Subcutaneous abdominal adipose tissue (tissue), 5 donors: Measurements from ENCODE around the gene ZFYVE16.
"Not testable (repeated sequence)": the region's sequence is repeated elsewhere in the genome, so short reads cannot be mapped to it uniquely, and the experiment has no call there.

Source experiments
- H3K27ac ChIP-seq: one replicate; pipeline ENCODE4 v1.7.0; 2013; ENCODE audit warnings: low read depth, mild to moderate bottlenecking, inconsistent platforms, low read length, moderate library complexity
- H3K27me3 ChIP-seq, 5 donors: one replicate each; pipeline ENCODE4 v1.7.0; 2013; ENCODE audit warnings: low read length in 5 of 5, inconsistent platforms in 1 of 5; ENCODE audit not compliant: control insufficient read depth in 5 of 5, insufficient read depth in 4 of 5
- H3K36me3 ChIP-seq, 5 donors: one replicate each; pipeline ENCODE4 v1.7.0; 2013; ENCODE audit warnings: low read length in 5 of 5; ENCODE audit not compliant: control insufficient read depth in 5 of 5, insufficient read depth in 5 of 5
- H3K4me1 ChIP-seq, 5 donors: one replicate each; pipeline ENCODE4 v1.7.0; 2013; ENCODE audit warnings: low read length in 5 of 5, mild to moderate bottlenecking in 3 of 5, moderate library complexity in 1 of 5; ENCODE audit not compliant: control insufficient read depth in 5 of 5, insufficient read depth in 5 of 5
- H3K4me3 ChIP-seq, 5 donors: one replicate each; pipeline ENCODE4 v1.7.0; 2013; ENCODE audit warnings: low read length in 5 of 5, low read depth in 1 of 5
- H3K9ac ChIP-seq, 5 donors: one replicate each; pipeline ENCODE4 v1.7.0; 2013; ENCODE audit warnings: low read length in 5 of 5, mild to moderate bottlenecking in 4 of 5, moderate library complexity in 3 of 5
- H3K9me3 ChIP-seq, 5 donors: one replicate each; pipeline ENCODE4 v1.7.0; 2013; ENCODE audit warnings: low read length in 5 of 5; ENCODE audit not compliant: control insufficient read depth in 5 of 5
- donor health status: healthy.
- donor health status: healthy.
- donor health status: healthy.
- donor health status: healthy.
- donor health status: healthy.

Gene ZFYVE16

DNA sequence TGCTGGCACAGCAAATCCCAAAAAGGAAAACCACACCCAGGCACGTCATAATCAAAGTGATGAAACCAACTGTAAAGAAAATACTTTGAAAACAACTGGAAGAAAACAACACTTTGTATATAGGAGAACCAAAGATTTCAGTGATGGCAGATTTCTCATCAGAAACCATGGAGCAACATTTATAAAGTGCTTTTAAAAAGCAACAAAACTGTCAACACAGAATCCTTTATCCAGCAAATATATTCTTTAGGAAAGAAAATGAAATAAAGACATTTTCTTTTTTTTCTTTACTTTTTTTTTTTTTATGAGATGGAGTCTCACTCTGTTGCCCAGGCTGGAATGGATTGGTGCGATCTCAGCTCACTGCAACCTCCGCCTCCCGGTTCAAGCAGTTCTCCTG, 74.7 kb downstream of the ZFYVE16 start:
- H3K9ac ChIP-seq = no peak overlapping the region
- no peak overlapping the region for H3K27ac ChIP-seq
- H3K36me3 ChIP-seq = peaks cover 0 to 13% (median 0%) of the 10 kb centered on the region in 5 donors
- H3K9me3 ChIP-seq = peaks cover 0 to 14% (median 12%) of the 10 kb centered on the region in 5 donors
- H3K4me1 ChIP-seq = peaks cover 0 to 7% (median 4%) of the 10 kb centered on the region in 5 donors
- H3K27me3 ChIP-seq = no peaks in the 10 kb centered on the region
- H3K4me3 ChIP-seq = no peak overlapping the region

DNA sequence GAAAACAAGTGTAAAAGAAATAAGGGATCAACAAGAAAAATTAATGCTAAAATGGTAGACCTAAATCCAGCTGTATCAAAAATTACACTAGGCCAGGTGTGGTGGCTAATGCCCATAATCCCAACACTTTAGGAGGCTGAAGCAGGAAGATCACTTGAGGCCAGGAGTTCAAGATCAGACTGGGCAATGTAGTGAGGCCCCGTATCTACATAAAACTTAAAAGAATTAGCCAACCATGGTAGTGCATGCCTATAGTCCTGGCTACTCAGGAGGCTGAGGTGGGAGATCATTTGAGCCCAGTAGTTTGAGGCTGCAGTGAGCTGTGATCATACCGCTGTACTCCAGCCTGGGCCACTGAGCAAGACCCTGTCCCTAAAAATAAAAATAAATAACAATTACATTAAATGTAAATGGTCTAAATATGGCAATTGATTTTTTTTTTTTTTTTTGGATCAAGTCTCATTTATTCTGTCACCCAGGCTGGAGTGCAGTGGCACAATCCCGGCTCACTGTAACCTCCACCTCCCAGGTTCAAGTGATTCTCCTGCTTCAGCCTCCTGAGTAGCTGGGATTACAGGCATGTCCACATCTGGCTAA, 75.9 kb downstream of the ZFYVE16 start:
- Histone ChIP-seq H3K4me3 (peak overlapping the region in 1 of 5 donors; percentile 28), H3K36me3 (peaks cover 0 to 9% (median 0%) of the 10 kb centered on the region in 5 donors), H3K9ac (no peak overlapping the region), H3K4me1 (peaks cover 0 to 18% (median 13%) of the 10 kb centered on the region in 5 donors), H3K9me3 (peaks cover 0 to 14% (median 12%) of the 10 kb centered on the region in 5 donors), H3K27ac (no peak overlapping the region), H3K27me3 (no peaks in the 10 kb centered on the region)

- H3K4me3 ChIP-seq = peak overlapping the region; percentile 83 to 98 (median 89)
- H3K36me3 ChIP-seq = no peaks in the 10 kb centered on the region
- peaks cover 0 to 12% (median 11%) of the 10 kb centered on the region in 5 donors for H3K9me3 ChIP-seq
- peak overlapping the region; percentile 60 for H3K27ac ChIP-seq
- peak overlapping the region in 4 of 5 donors; percentile 55 to 85 (median 66) for H3K9ac ChIP-seq
- H3K27me3 ChIP-seq = no peaks in the 10 kb centered on the region
- peaks cover 0 to 18% (median 14%) of the 10 kb centered on the region in 5 donors for H3K4me1 ChIP-seq
Observed at GRCh38 chr5:80487444-80487828, 79.6 kb downstream of the ZFYVE16 start.

DNA sequence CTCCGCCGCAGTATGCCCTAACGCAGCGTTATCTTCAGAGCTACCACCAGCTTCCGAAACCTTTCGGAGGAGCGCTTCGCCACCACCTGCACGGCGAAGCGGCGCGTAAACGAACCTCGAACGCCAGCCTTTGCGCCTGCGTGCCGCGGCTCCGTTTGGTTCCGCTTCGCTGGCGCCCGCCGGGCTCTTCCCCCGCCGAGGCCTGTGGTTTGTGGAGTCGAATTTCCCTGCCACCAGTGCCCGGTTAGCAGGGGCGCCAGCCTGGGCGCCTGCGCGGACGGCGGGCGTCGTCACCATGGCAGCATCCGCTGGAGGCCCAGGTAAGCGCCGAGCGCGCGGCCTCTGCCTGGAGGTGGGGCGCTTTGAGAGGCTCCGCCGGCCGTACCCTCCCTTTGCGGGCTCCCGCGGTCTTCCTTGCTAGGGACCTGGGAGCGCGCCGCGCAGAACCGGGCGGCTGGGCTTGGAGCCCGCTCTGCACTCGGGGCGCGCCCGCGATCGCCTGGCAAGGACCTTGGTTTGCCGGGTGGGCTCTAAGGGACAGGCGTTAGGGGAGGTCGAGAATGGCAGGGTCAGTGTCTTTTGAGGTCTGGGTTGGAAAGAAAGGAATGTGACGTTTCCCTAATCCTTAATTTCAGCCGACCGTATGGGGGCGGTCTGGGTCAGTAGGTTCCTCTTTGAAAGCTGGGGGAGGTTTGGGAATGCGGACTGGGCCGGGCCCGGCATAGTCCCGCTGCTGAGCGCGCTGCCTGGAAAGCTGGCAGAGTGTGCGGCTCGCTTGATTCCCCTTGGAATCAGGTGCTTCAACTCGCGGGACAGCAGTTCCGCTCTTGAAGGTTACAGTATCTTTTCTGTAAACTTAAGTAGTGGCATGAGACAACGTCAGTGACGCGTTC, 80.2 kb downstream of the ZFYVE16 start, which contains the start of gene FAM151B:
TSS of gene FAM151B (plus strand) at position 272 of the 893 bp plus-strand sequence. CDS start at position 296, 24 bp downstream.
- Histone ChIP-seq H3K27me3 (no peaks in the 10 kb centered on the region), H3K4me1 (peaks cover 0 to 18% (median 14%) of the 10 kb centered on the region in 5 donors), H3K36me3 (no peaks in the 10 kb centered on the region), H3K9me3 (peaks cover 0 to 10% (median 5%) of the 10 kb centered on the region in 5 donors), H3K9ac (peak within 1 kb of the TSS in 4 of 5 donors; percentile 55 to 85 (median 66)), H3K4me3 (peak within 1 kb of the TSS; percentile 83 to 98 (median 89)), H3K27ac (peak within 1 kb of the TSS; percentile 60)

- no peaks in the 10 kb centered on the region for H3K27me3 ChIP-seq
- no peaks in the 10 kb centered on the region for H3K36me3 ChIP-seq
- peaks cover 0 to 18% (median 14%) of the 10 kb centered on the region in 5 donors for H3K4me1 ChIP-seq
- no peaks in the 10 kb centered on the region for H3K9me3 ChIP-seq
- H3K9ac ChIP-seq = no peak overlapping the region
- no peak overlapping the region for H3K27ac ChIP-seq
- H3K4me3 ChIP-seq = no peak overlapping the region
Observed at GRCh38 chr5:80491296-80491695, 83.4 kb downstream of the ZFYVE16 start.

DNA sequence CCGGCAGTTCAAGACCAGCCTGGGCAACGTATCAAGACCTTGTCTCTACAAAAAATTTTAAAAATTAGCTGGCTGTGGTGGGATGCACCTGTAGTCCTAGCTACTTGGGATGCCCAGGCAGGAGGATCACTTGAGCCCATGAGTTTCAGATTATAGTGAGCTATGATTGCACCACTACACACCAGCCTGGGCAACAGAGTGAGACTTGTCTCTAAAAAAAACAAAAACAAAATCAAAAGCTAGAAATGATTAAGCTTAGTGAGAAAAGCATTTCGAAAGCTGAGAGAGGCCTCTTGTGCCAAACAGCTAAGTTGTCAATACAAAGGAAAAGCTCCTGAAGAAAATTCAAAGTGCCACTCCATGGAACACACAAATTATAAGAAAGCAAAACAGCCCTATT, 84.9 kb downstream of the ZFYVE16 start:
- Histone ChIP-seq H3K27me3 (no peaks in the 10 kb centered on the region), H3K36me3 (no peaks in the 10 kb centered on the region), H3K9ac (no peak overlapping the region), H3K27ac (no peak overlapping the region), H3K4me1 (peaks cover 0 to 11% (median 9%) of the 10 kb centered on the region in 5 donors), H3K4me3 (no peak overlapping the region), H3K9me3 (no peaks in the 10 kb centered on the region)

- H3K9ac ChIP-seq, H3K4me3 ChIP-seq, H3K9me3 ChIP-seq, H3K27me3 ChIP-seq, H3K4me1 ChIP-seq, H3K36me3 ChIP-seq, H3K27ac ChIP-seq: not testable (repeated sequence)
Observed at GRCh38 chr5:80493443-80493842, 85.6 kb downstream of the ZFYVE16 start.

DNA sequence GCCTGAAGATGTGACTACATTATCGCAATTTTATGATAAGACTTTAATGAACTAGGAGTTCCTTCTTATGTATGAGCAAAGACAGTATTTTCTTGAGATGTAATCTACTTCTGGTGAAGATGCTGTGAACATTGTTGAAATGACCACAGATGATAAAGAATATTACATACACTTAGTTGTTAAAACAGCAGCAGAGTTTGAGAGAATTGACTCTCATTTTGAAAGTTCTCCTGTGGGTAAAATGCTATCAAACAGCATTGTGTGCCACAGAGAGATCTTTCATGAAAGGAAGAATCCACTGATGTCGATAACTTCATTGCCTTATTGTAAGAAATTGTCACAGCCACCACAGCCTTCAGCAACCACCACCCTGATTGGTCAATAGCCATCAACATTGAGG, 88.0 kb downstream of the ZFYVE16 start:
- H3K9ac ChIP-seq = no peak overlapping the region
- no peaks in the 10 kb centered on the region for H3K27me3 ChIP-seq
- no peaks in the 10 kb centered on the region for H3K36me3 ChIP-seq
- H3K4me1 ChIP-seq = no peaks in the 10 kb centered on the region
- H3K27ac ChIP-seq = no peak overlapping the region
- H3K9me3 ChIP-seq = no peaks in the 10 kb centered on the region
- H3K4me3 ChIP-seq = no peak overlapping the region

- no peak overlapping the region for H3K9ac ChIP-seq
- no peaks in the 10 kb centered on the region for H3K9me3 ChIP-seq
- H3K27ac ChIP-seq = no peak overlapping the region
- H3K27me3 ChIP-seq = no peaks in the 10 kb centered on the region
- H3K4me3 ChIP-seq = no peak overlapping the region
- peaks cover 0 to 3% (median 0%) of the 10 kb centered on the region in 5 donors for H3K36me3 ChIP-seq
- H3K4me1 ChIP-seq = no peaks in the 10 kb centered on the region
Observed at GRCh38 chr5:80502800-80503199, 94.9 kb downstream of the ZFYVE16 start.

DNA sequence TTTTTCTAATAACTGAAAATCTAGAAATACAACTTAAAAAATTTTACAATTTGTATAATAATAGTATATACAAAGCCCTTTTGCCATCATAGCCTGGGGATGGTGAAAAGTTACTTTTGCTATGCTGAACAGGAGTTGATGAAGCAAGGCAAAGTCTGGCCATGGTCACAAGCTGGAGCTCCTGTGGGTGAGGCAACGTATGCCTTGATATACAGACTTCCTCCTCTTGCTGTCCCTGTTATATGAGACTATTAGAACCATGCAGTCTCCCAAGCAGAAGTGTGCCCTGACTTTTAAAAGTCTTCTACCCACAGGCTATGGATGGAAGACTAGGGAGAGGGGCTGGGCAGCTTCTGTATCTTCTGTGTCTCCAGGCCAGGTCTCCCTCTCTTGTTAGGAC, 95.8 kb downstream of the ZFYVE16 start:
- Histone ChIP-seq H3K4me3 (no peak overlapping the region), H3K9me3 (no peaks in the 10 kb centered on the region), H3K9ac (no peak overlapping the region), H3K4me1 (no peaks in the 10 kb centered on the region), H3K36me3 (peaks cover 0 to 3% (median 0%) of the 10 kb centered on the region in 5 donors), H3K27ac (no peak overlapping the region), H3K27me3 (no peaks in the 10 kb centered on the region)
